ENCODE measurements around the gene XIAP. TPM values are rescaled to one million over a fixed set of nuclear protein-coding genes. Genes with fewer than 3 reads are reported as not detected.
"Not testable (repeated sequence)": the region's sequence is repeated elsewhere in the genome, so short reads cannot be mapped to it uniquely, and the experiment has no call there.

The XIAP gene
- total RNA-seq, 2 donors from 2014 or later: 27.0 to 33.4 TPM

DNA sequence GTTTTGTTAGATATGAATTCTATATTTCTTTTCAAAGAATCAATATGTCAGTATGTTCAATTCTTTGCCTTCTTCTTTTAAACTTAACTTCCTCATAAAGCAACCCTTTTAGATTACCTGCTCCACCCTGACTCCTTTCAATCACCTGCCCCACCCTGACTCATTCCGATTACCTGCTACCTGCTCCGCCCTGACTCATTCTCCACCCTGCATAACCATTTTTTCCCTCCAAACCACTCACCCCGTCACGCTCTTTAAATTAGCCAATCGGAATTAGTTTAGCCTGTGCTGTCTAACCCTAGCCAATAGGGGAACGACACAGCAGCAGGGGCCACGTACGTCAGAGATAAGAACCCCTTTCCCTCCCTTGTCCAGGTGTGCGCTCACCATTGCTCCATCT is 9.9 kb upstream of the XIAP start:
- not testable (repeated sequence) for H3K9me3 Mint-ChIP-seq

GRCh38 chrX:123851079-123851478 is 8.8 kb upstream of the XIAP start:
- no peak for ATAC-seq (replicated peaks)
- H3K9me3 Mint-ChIP-seq: no peaks in the 10 kb centered on the region
- no peak overlapping the region for H3K27ac Mint-ChIP-seq
- no peak overlapping the region for H3K4me3 Mint-ChIP-seq
- no peaks in the 10 kb centered on the region for H3K36me3 Mint-ChIP-seq (ENCODE audit: low read depth)
- peaks cover 6% of the 10 kb centered on the region for H3K4me1 Mint-ChIP-seq
- no peaks in the 10 kb centered on the region for H3K27me3 Mint-ChIP-seq

More for the DNA sequence above, 9.9 kb upstream of the XIAP start:
- not testable (repeated sequence) for H3K27ac Mint-ChIP-seq; H3K36me3 Mint-ChIP-seq (ENCODE audit: low read depth); H3K4me3 Mint-ChIP-seq; ATAC-seq (replicated peaks); H3K4me1 Mint-ChIP-seq; H3K27me3 Mint-ChIP-seq

DNA sequence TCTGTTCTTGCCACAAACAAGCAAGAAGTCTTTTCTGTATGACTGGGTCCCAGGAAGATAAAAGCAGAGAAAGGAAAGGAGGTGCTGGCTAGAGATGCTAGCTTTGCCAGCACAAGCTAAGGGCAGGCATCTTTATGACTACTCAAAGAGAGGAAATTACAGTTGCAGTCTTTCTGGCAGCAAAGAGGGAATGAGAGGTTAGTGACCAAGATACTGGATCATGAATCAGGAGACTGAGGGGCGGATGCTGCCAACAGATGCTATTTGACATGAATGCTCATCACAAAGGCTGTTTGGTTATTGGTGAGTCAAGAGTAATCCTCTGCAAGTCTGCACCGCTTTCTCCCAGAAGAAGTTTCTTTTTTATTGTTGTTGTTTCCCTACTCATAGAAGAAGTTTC is 5.5 kb upstream of the XIAP start:
- Mint-ChIP-seq H3K36me3 (ENCODE audit: low read depth) (no peaks in the 10 kb centered on the region), H3K9me3 (no peaks in the 10 kb centered on the region), H3K4me1 (peaks cover 10% of the 10 kb centered on the region), H3K27me3 (no peaks in the 10 kb centered on the region), H3K4me3 (peak overlapping the region; percentile 43), H3K27ac (peak overlapping the region; percentile 74)
- peak; percentile 92 for ATAC-seq (replicated peaks)

- ATAC-seq (replicated peaks): peak; percentile 44
- H3K4me1 Mint-ChIP-seq: peaks cover 6% of the 10 kb centered on the region
- peaks cover 8% of the 10 kb centered on the region for H3K36me3 Mint-ChIP-seq (ENCODE audit: low read depth)
- no peaks in the 10 kb centered on the region for H3K27me3 Mint-ChIP-seq
- no peaks in the 10 kb centered on the region for H3K9me3 Mint-ChIP-seq
- peak overlapping the region; percentile 59 for H3K27ac Mint-ChIP-seq
- peak overlapping the region; percentile 89 for H3K4me3 Mint-ChIP-seq
Observed at GRCh38 chrX:123859409-123859845, 426 bp upstream of the XIAP start.

DNA sequence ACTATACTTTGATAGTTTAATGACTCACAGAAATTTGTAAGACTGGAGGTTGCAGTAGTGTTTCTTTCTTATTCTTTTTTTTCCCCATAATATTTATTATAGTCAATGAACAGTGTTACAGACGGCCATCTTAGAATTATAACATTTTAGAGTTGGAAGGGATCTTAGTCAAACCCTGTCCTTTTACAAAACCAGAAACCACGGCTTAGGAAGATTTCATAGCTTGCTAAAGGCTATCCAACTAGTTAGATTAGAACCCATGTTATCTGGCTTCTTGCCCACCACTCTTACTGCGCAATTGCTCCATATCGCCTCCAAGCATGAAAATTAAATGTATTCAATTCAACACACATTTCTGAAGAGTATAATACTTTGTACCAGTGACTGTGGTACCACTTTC is 1.1 kb downstream of the XIAP start:
- H3K4me1 Mint-ChIP-seq: peaks cover 6% of the 10 kb centered on the region
- no peaks in the 10 kb centered on the region for H3K27me3 Mint-ChIP-seq
- no peak for ATAC-seq (replicated peaks)
- peak overlapping the region; percentile 89 for H3K4me3 Mint-ChIP-seq
- H3K36me3 Mint-ChIP-seq (ENCODE audit: low read depth): peaks cover 15% of the 10 kb centered on the region
- H3K27ac Mint-ChIP-seq: peak overlapping the region; percentile 86
- no peaks in the 10 kb centered on the region for H3K9me3 Mint-ChIP-seq

DNA sequence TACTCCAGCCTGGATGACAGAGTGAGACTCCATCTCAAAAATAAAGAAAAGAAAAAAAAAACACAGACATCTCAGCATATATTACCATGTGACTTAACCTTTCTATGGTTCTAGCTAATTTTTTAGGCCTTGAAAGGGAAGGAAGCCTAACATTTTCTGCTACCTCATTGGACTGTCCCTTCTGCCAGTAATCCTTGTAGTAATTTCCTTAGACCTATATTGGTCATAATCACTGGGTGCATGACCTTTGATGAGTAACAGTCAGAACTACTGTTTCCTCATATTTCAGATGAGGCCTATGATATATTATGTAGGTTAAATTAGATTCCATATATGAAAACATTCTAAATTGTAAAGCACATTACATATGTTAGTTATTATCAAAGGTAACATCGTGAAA is 9.6 kb downstream of the XIAP start:
- Mint-ChIP-seq H3K4me3 (peak overlapping the region; percentile 56), H3K27ac (peak overlapping the region; percentile 85), H3K9me3 (no peaks in the 10 kb centered on the region)

GRCh38 chrX:123871309-123871708 is 11.5 kb downstream of the XIAP start:
- H3K27me3 Mint-ChIP-seq: no peaks in the 10 kb centered on the region
- peaks cover 25% of the 10 kb centered on the region for H3K36me3 Mint-ChIP-seq (ENCODE audit: low read depth)
- no peaks in the 10 kb centered on the region for H3K9me3 Mint-ChIP-seq
- H3K27ac Mint-ChIP-seq: no peak overlapping the region
- H3K4me1 Mint-ChIP-seq: peaks cover 5% of the 10 kb centered on the region
- no peak overlapping the region for H3K4me3 Mint-ChIP-seq
- ATAC-seq (replicated peaks): no peak

More for the DNA sequence above, 9.6 kb downstream of the XIAP start:
- ATAC-seq (replicated peaks): peak; percentile 98
- peaks cover 5% of the 10 kb centered on the region for H3K4me1 Mint-ChIP-seq
- H3K27me3 Mint-ChIP-seq: no peaks in the 10 kb centered on the region
- peaks cover 32% of the 10 kb centered on the region for H3K36me3 Mint-ChIP-seq (ENCODE audit: low read depth)

DNA sequence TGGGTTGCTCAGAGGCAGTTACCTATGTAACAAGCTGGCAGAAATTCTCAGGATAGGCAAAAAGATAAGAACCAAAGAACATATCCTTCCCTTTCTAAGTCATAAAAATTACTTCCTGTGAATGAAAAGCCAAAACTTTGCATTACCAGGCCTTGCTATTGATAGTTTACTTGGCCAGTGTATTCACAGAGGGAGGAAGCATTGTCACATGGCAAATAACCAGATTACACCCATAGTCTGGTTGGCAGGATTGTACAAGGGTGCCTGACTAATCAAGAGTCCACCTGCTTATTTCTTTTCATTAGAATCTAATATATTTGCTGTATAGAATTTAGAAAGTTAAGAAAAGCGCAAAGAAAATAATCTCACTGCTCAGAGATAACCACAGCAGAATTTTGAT is 14.1 kb downstream of the XIAP start:
- H3K4me1 Mint-ChIP-seq: peaks cover 10% of the 10 kb centered on the region
- H3K27ac Mint-ChIP-seq: no peak overlapping the region
- no peaks in the 10 kb centered on the region for H3K9me3 Mint-ChIP-seq
- peaks cover 25% of the 10 kb centered on the region for H3K36me3 Mint-ChIP-seq (ENCODE audit: low read depth)
- ATAC-seq (replicated peaks): no peak
- no peak overlapping the region for H3K4me3 Mint-ChIP-seq
- no peaks in the 10 kb centered on the region for H3K27me3 Mint-ChIP-seq

DNA sequence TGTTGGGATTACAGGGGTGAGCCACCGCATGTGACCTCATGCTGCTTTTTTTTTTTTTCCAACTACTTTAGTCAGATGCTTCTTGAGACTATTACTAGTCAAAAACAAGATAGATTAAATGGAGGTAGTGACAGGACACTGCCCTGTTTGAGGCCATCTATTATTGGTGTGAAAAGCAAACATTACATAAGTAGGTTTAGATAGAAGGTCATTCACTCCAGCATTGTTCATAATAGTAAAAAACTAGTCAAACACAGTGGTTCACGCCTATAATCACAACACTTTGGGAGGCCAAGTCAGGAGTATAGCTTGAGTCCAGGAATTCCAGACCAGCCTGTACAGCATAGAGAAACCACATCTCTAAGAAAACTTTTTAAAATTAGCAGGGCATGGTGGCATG is 16.3 kb downstream of the XIAP start:
- H3K27me3 Mint-ChIP-seq: no peaks in the 10 kb centered on the region
- peaks cover 10% of the 10 kb centered on the region for H3K4me1 Mint-ChIP-seq
- no peak for ATAC-seq (replicated peaks)
- no peaks in the 10 kb centered on the region for H3K9me3 Mint-ChIP-seq
- peaks cover 16% of the 10 kb centered on the region for H3K36me3 Mint-ChIP-seq (ENCODE audit: low read depth)
- H3K27ac Mint-ChIP-seq: no peak overlapping the region
- H3K4me3 Mint-ChIP-seq: no peak overlapping the region

- H3K27me3 Mint-ChIP-seq: no peaks in the 10 kb centered on the region
- no peak overlapping the region for H3K27ac Mint-ChIP-seq
- no peaks in the 10 kb centered on the region for H3K9me3 Mint-ChIP-seq
- H3K36me3 Mint-ChIP-seq (ENCODE audit: low read depth): peaks cover 14% of the 10 kb centered on the region
- no peak for ATAC-seq (replicated peaks)
- no peak overlapping the region for H3K4me3 Mint-ChIP-seq
- H3K4me1 Mint-ChIP-seq: peaks cover 12% of the 10 kb centered on the region
Observed at GRCh38 chrX:123876844-123877243, 17.0 kb downstream of the XIAP start.

DNA sequence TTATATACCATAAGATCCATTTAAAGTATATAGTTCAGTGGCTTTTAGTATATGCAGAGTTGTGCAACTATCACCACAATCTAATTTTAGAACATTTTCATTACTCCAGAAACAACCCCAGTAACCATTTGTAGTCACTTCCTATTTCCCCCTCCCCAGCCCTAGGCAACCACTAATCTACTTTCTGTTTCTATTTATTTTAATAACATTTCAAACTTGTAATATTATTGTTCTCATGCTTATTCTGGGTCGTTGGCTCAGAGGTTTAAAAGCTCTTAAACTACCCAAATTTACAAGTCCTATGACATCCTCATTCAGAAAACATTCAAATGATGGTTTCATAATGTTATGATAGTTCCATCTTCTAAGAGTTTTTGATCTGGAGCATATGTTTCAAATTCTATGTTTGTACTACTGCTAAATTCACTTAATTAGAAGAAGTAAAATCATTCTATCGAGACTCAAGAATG is 18.4 kb downstream of the XIAP start:
- Mint-ChIP-seq H3K36me3 (ENCODE audit: low read depth) (peaks cover 9% of the 10 kb centered on the region), H3K4me1 (peaks cover 12% of the 10 kb centered on the region), H3K9me3 (no peaks in the 10 kb centered on the region), H3K27ac (peak overlapping the region; percentile 75), H3K4me3 (peak overlapping the region; percentile 65), H3K27me3 (no peaks in the 10 kb centered on the region)
- ATAC-seq (replicated peaks): peak; percentile 50

DNA sequence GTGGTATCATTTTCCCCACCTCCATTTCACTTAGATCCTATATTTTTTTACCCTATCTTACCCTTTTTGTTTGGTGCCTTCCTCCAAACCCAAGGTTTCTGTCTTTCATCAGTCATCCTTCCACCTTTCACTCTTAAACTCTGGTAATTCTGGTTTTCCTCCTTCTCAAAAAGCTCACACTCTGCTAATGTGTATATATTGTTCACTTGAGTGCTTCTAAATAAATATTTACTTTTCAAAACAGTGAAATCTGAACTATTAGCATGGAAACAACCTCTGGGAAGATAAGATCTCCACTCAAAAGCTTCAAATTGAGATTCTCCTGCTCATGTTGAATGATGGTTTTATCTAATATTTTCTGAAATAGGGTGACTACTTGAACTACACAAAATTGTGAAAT is 21.5 kb downstream of the XIAP start:
- H3K4me1 Mint-ChIP-seq: peaks cover 12% of the 10 kb centered on the region
- no peak overlapping the region for H3K27ac Mint-ChIP-seq
- no peak overlapping the region for H3K4me3 Mint-ChIP-seq
- no peaks in the 10 kb centered on the region for H3K9me3 Mint-ChIP-seq
- no peaks in the 10 kb centered on the region for H3K27me3 Mint-ChIP-seq
- peaks cover 21% of the 10 kb centered on the region for H3K36me3 Mint-ChIP-seq (ENCODE audit: low read depth)
- ATAC-seq (replicated peaks): no peak

DNA sequence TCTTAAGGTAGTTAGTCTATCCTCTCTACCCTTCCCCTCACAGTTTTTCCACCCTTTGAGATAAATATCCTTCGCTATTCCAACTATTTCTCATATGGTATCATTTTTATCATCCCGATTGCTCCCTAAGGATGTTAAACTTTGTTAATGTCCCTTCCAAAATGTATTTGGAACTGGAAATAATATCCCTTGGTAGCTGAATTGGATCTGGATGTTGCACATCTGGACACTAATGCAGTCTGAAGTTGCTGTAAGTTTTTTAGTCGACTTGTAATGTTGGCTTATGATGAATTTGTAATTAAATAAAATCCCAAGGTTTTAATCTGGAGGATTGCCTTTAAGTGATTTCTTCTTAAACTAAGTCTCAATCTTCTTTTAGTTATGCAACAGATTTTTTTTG is 22.5 kb downstream of the XIAP start:
- Mint-ChIP-seq H3K9me3 (no peaks in the 10 kb centered on the region), H3K36me3 (ENCODE audit: low read depth) (peaks cover 23% of the 10 kb centered on the region), H3K27ac (no peak overlapping the region), H3K4me3 (no peak overlapping the region), H3K27me3 (no peaks in the 10 kb centered on the region), H3K4me1 (peaks cover 12% of the 10 kb centered on the region)
- ATAC-seq (replicated peaks): no peak

- Mint-ChIP-seq H3K27me3 (no peaks in the 10 kb centered on the region), H3K4me3 (no peak overlapping the region), H3K4me1 (peaks cover 8% of the 10 kb centered on the region), H3K27ac (no peak overlapping the region), H3K9me3 (no peaks in the 10 kb centered on the region), H3K36me3 (ENCODE audit: low read depth) (peaks cover 40% of the 10 kb centered on the region)
- ATAC-seq (replicated peaks): peak; percentile 40
Observed at GRCh38 chrX:123884809-123885408, 25.1 kb downstream of the XIAP start.

- ATAC-seq (replicated peaks): peak; percentile 23
- Mint-ChIP-seq H3K4me3 (no peak overlapping the region), H3K27me3 (no peaks in the 10 kb centered on the region), H3K4me1 (no peaks in the 10 kb centered on the region), H3K36me3 (ENCODE audit: low read depth) (peaks cover 76% of the 10 kb centered on the region), H3K27ac (no peak overlapping the region), H3K9me3 (no peaks in the 10 kb centered on the region)
Observed at GRCh38 chrX:123899701-123900100, 39.8 kb downstream of the XIAP start.

- not testable (repeated sequence) for H3K4me3 Mint-ChIP-seq; ATAC-seq (replicated peaks); H3K27ac Mint-ChIP-seq; H3K27me3 Mint-ChIP-seq; H3K9me3 Mint-ChIP-seq
- Mint-ChIP-seq H3K4me1 (peaks cover 11% of the 10 kb centered on the region), H3K36me3 (ENCODE audit: low read depth) (peaks cover 76% of the 10 kb centered on the region)
Observed at GRCh38 chrX:123903261-123903660, 43.4 kb downstream of the XIAP start.
